SK-N-SH (cell line): ENCODE results near the gene TP53I11. TPM values are rescaled to one million over a fixed set of nuclear protein-coding genes. Genes with fewer than 3 reads are reported as not detected.

Experiments used
- CTCF ChIA-PET: fragments of 300-600, 350-600 bp; formaldehyde crosslinking; extraction: SDS; loops from one replicate; lab custom pipeline; 2021; lab: Yijun Ruan, JAX
- POLR2A ChIA-PET: fragments of 350-600 bp; sonication (Branson Sonifier 250); formaldehyde crosslinking; extraction: SDS; loops from one replicate; lab custom pipeline; 2020; ENCODE audit warnings: antibody characterized with exemption, inconsistent platforms; lab: Yijun Ruan, JAX
- DNase-seq: peaks from one replicate; pipeline ENCODE4 v3.0.0; 2012
- H2AFZ ChIP-seq: fragments of 200-600 bp; sonication (generic); 2 replicates; pipeline ENCODE4 v1.8.1; 2016; ENCODE audit warnings: antibody characterized with exemption, mild to moderate bottlenecking, low read depth
- H3F3A ChIP-seq: fragments of 200-600 bp; sonication (generic); replicated peaks from 2 replicates; pipeline ENCODE3; 2016; ENCODE audit warnings: antibody characterized with exemption, mild to moderate bottlenecking; ENCODE audit not compliant: insufficient read depth
- H3K27ac ChIP-seq, 2 experiments: fragments of 200-500 bp in 1 of 2; fragments of 200-600 bp in 1 of 2; sonication (Bioruptor generic) in 1 of 2; sonication (generic), shearing (Covaris generic) in 1 of 2; 2 replicates each; pipeline versions ENCODE4 v1.5.1 to v1.6.1; 2014 to 2016; ENCODE audit warnings: low read depth in 2 of 2, inconsistent platforms in 1 of 2, low read length in 1 of 2, mild to moderate bottlenecking in 1 of 2, mixed read lengths in 1 of 2
- H3K27me3 ChIP-seq: fragments of 200-600 bp; sonication (generic), shearing (Covaris generic); 2 replicates; pipeline ENCODE4 v1.6.1; 2016; ENCODE audit warnings: mixed run types; ENCODE audit not compliant: insufficient read depth
- H3K36me3 ChIP-seq, 2 experiments: fragments of 200-500 bp in 1 of 2; fragments of 200-600 bp in 1 of 2; sonication (Bioruptor generic) in 1 of 2; sonication (generic) in 1 of 2; replicated peaks in 1 of 2; 2 replicates each; pipeline versions ENCODE3 to v1.5.1; 2014 to 2016; ENCODE audit warnings: low read length in 1 of 2, mild to moderate bottlenecking in 1 of 2; ENCODE audit not compliant: insufficient read depth in 2 of 2, control insufficient read depth in 1 of 2
- H3K4me1 ChIP-seq, 2 experiments: fragments of 200-500 bp in 1 of 2; fragments of 200-600 bp in 1 of 2; sonication (Bioruptor generic) in 1 of 2; sonication (generic), shearing (Covaris generic) in 1 of 2; 2 replicates each; pipeline versions ENCODE4 v1.5.1 to v1.6.1; 2014 to 2016; ENCODE audit warnings: low read depth in 1 of 2, low read length in 1 of 2, mixed run types in 1 of 2; ENCODE audit not compliant: insufficient read depth in 2 of 2, control insufficient read depth in 1 of 2
- H3K4me2 ChIP-seq: fragments of 200-600 bp; sonication (generic), shearing (Covaris generic); 2 replicates; pipeline ENCODE4 v1.6.1; 2017; ENCODE audit warnings: mixed run types
- H3K4me3 ChIP-seq, 2 experiments: fragments of 200-500 bp in 1 of 2; fragments of 200-600 bp in 1 of 2; sonication (Bioruptor generic) in 1 of 2; sonication (generic), shearing (Covaris generic) in 1 of 2; 2 replicates each; pipeline versions ENCODE4 v1.5.1 to v1.8.1; 2014 to 2016; ENCODE audit warnings: low read depth in 2 of 2, inconsistent platforms in 1 of 2, low read length in 1 of 2, mild to moderate bottlenecking in 1 of 2, mixed read lengths in 1 of 2, moderate library complexity in 1 of 2
- H3K79me2 ChIP-seq: fragments of 200-600 bp; sonication (generic); 2 replicates; pipeline ENCODE4 v1.8.1; 2017; ENCODE audit warnings: mild to moderate bottlenecking; ENCODE audit not compliant: insufficient read depth
- H3K9ac ChIP-seq: fragments of 200-600 bp; sonication (generic); 2 replicates; pipeline ENCODE4 v1.6.1; 2017; ENCODE audit warnings: mixed run types
- H3K9me2 ChIP-seq: fragments of 200-600 bp; sonication (generic); 2 replicates; pipeline ENCODE4 v1.6.1; 2017; ENCODE audit warnings: mixed run types
- H3K9me3 ChIP-seq: fragments of 200-600 bp; sonication (generic); 2 replicates; pipeline ENCODE4 v1.6.1; 2017; ENCODE audit warnings: mixed run types, mild to moderate bottlenecking, moderate library complexity
- H4K20me1 ChIP-seq: fragments of 200-600 bp; sonication (generic); 2 replicates; pipeline ENCODE4 v1.6.1; 2017; ENCODE audit warnings: mild to moderate bottlenecking, mixed run types; ENCODE audit not compliant: insufficient read depth
- ELF1 ChIP-seq: IDR thresholded peaks from 2 replicates; pipeline ENCODE4 v1.4.0; 2012
- EP300 ChIP-seq, 2 experiments: IDR thresholded peaks; 2 replicates each; pipeline versions ENCODE4 v1.4.0 to v1.6.1; 2012; ENCODE audit warnings: borderline replicate concordance in 1 of 2, low read depth in 1 of 2, low read length in 1 of 2
- EZH2phosphoT487 ChIP-seq: fragments of 200-600 bp; sonication (generic); IDR thresholded peaks from 2 replicates; pipeline ENCODE4 v1.6.1; 2017; ENCODE audit warnings: low read depth, mixed run types, mild to moderate bottlenecking, antibody characterized with exemption, moderate library complexity, borderline replicate concordance
- FOSL2 ChIP-seq: IDR thresholded peaks from 2 replicates; pipeline ENCODE4 v1.4.0; 2012; ENCODE audit warnings: low read depth, mild to moderate bottlenecking, moderate library complexity, borderline replicate concordance
- FOXJ3 ChIP-seq: sonication (generic); formaldehyde crosslinking; IDR thresholded peaks from 2 replicates; pipeline ENCODE4 v1.5.1; 2020; ENCODE audit warnings: mild to moderate bottlenecking, missing genetic modification reagents
- FOXM1 ChIP-seq: IDR thresholded peaks from 2 replicates; pipeline ENCODE4 v1.4.0; 2012; ENCODE audit warnings: low read depth, mild to moderate bottlenecking
- GABPA ChIP-seq: IDR thresholded peaks from 2 replicates; pipeline ENCODE4 v1.4.0; 2012; ENCODE audit warnings: low read depth, mild to moderate bottlenecking
- GATA2 ChIP-seq: sonication (generic); formaldehyde crosslinking; IDR thresholded peaks from 2 replicates; pipeline ENCODE4 v1.5.0; 2020; ENCODE audit warnings: mild to moderate bottlenecking, missing genetic modification reagents
- MEF2A ChIP-seq: IDR thresholded peaks from 2 replicates; pipeline ENCODE4 v1.4.0; 2012; ENCODE audit warnings: low read depth, borderline replicate concordance
- MXI1 ChIP-seq: IDR thresholded peaks from 2 replicates; pipeline ENCODE4 v1.6.1; 2012; ENCODE audit warnings: mild to moderate bottlenecking, low read depth, low read length, improper control_type of control experiment
- NRF1 ChIP-seq: IDR thresholded peaks from 2 replicates; pipeline ENCODE4 v1.6.1; 2012; ENCODE audit warnings: low read depth, mild to moderate bottlenecking, low read length
- RFX5 ChIP-seq: IDR thresholded peaks from 2 replicates; pipeline ENCODE4 v1.6.1; 2012; ENCODE audit warnings: mild to moderate bottlenecking, improper control_type of control experiment, low read length
- RXRA ChIP-seq: IDR thresholded peaks from 2 replicates; pipeline ENCODE4 v1.4.0; 2012; ENCODE audit warnings: low read depth, mild to moderate bottlenecking, borderline replicate concordance
- SIN3A ChIP-seq: IDR thresholded peaks from 2 replicates; pipeline ENCODE4 v1.6.1; 2012; ENCODE audit warnings: low read depth, mild to moderate bottlenecking, low read length, moderate library complexity, borderline replicate concordance
- SMC3 ChIP-seq: IDR thresholded peaks from 2 replicates; pipeline ENCODE4 v1.6.1; 2012; ENCODE audit warnings: low read depth, low read length, improper control_type of control experiment
- TAF1 ChIP-seq: IDR thresholded peaks from 2 replicates; pipeline ENCODE4 v1.6.1; 2012; ENCODE audit warnings: low read depth, mild to moderate bottlenecking, low read length, moderate library complexity, borderline replicate concordance
- TCF12 ChIP-seq: IDR thresholded peaks from 2 replicates; pipeline ENCODE4 v1.4.0; 2012
- YY1 ChIP-seq: IDR thresholded peaks from 2 replicates; pipeline ENCODE4 v1.4.0; 2012; ENCODE audit warnings: low read depth, mild to moderate bottlenecking
- WGBS: methylation state at CpG from one replicate; pipeline ENCODE4 v1.1.6; 2017; ENCODE audit warnings: low lambda C conversion rate; 5-methylcytosine and 5-hydroxymethylcytosine counted together
- polyA plus RNA-seq, 3 experiments: library from polyadenylated mRNA; depleted of rRNA; stranded (reverse); fragments of >200 nt; gene quantifications; 2 replicates each; pipeline ENCODE4 v1.2.3, GENCODE V29; 2012
- TF ChIP-seq, protein P1 (sequence below): IDR thresholded peaks from 2 replicates; pipeline ENCODE4; 2012
- TF ChIP-seq, protein P2 (sequence below): IDR thresholded peaks from 2 replicates; pipeline ENCODE4 v1.4.0; 2012; ENCODE audit warnings: low read depth
- TF ChIP-seq, protein P3 (sequence below): IDR thresholded peaks from 2 replicates; pipeline ENCODE4 v1.4.0; 2012; ENCODE audit warnings: low read depth, borderline replicate concordance

TP53I11 gene
- polyA plus RNA-seq, 1 of the 3 experiments (the other 2 are of a cell fraction), result 6.6 TPM

DNA sequence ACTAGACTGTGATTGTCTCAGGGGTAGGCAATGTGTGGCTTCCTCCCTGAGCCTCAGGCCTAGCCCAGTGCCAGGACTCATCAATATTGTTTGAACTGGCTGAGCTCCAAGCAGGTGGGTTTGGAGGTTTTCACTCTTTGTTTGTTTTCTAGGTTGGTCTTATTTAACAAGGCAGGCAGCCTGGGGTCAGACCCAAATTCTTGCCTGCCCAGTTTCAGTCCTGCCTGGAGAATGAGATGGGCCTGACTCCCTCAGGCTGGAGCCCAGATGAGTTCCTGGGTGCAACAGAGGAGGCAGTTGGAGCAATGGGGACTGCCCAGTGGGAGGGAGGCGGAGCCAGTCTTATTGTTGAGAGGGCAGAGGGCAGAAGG is 28.3 kb upstream of the TP53I11 start:
- H3K36me3 ChIP-seq, result no peaks in the 10 kb centered on the region
- H4K20me1 ChIP-seq, result no peaks in the 10 kb centered on the region
- DNase-seq, result no peak
- no peaks in the 10 kb centered on the region for H3K9me2 ChIP-seq
- H3K4me1 ChIP-seq, result peaks cover 5 to 16% of the 10 kb centered on the region in 2 experiments; a peak in 2 of 4 replicates
- H3F3A ChIP-seq, result no peaks in the 10 kb centered on the region
- H3K9me3 ChIP-seq, result no peaks in the 10 kb centered on the region
- H3K79me2 ChIP-seq, result no peaks in the 10 kb centered on the region
- no peak overlapping the region for H2AFZ ChIP-seq
- no peaks in the 10 kb centered on the region for H3K27me3 ChIP-seq
- POLR2A ChIA-PET, result no interaction called here
- WGBS, result 38% methylated on average over 1 of the region's 1 CpG
- no peak overlapping the region for H3K4me2 ChIP-seq
- H3K27ac ChIP-seq, result no peak overlapping the region
- TF ChIP-seq FOXM1 (no peak), FOXJ3 (CRISPR knock-in tag) (no peak), RXRA (no peak), EP300 (IDR thresholded peaks at IDR 0.05; ENCODE audit: borderline replicate concordance in 1 of 2, low read depth in 1 of 2, low read length in 1 of 2) (no peak), GATA2 (CRISPR knock-in tag) (no peak), MEF2A (no peak)
- TF ChIP-seq, protein P1, sequence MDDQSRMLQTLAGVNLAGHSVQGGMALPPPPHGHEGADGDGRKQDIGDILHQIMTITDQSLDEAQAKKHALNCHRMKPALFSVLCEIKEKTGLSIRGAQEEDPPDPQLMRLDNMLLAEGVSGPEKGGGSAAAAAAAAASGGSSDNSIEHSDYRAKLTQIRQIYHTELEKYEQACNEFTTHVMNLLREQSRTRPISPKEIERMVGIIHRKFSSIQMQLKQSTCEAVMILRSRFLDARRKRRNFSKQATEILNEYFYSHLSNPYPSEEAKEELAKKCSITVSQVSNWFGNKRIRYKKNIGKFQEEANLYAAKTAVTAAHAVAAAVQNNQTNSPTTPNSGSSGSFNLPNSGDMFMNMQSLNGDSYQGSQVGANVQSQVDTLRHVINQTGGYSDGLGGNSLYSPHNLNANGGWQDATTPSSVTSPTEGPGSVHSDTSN, result no peak
- TF ChIP-seq, all 33 proteins: peak for 0
- H3K9ac ChIP-seq, result no peak overlapping the region
- CTCF ChIA-PET, result interaction anchor here (0.9 to 1.4 kb wide), 2 partner anchors 13 to 42 kb away, joined by 4 to 5 read pairs; no protein-coding TSS in a partner anchor
- no peak overlapping the region for H3K4me3 ChIP-seq

DNA sequence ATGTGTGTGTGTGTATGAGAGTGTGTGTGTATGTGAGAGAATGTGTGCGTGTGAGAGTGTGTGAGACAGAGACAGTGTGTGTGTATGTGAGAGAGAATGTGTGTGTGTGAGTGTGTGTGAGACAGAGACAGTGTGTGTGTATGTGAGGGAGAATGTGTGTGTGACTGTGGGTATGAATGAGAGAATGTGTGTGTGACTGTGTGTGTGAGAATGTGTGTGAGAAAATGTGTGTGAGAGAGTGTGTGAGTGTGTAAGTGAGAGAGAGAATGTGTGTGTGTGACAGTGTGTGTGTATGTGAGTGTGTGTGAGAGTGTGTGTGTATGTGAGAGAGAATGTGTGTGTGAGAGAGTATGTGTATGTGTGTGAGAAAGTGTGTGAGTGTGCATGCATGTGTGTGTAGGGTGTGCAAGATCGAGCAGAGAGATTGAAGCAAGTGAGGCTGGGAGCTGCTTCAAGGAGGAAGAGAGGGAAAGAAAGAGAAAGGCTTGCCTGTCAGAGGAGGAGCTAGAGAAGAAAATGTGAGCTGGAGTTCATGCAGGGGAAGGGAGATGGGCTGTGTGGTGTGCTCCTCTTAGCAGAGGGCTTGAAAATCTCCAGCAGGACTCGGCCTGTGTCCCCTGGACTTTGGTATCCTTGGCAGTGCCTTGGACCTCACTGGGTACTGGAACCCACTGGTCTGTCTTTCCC is 27.7 kb upstream of the TP53I11 start:
- Histone ChIP-seq H3K36me3 (no peaks in the 10 kb centered on the region), H3K79me2 (no peaks in the 10 kb centered on the region), H3K4me1 (peaks cover 5 to 16% of the 10 kb centered on the region in 2 experiments; a peak in 2 of 4 replicates), H3K9me3 (no peaks in the 10 kb centered on the region), H3K9me2 (no peaks in the 10 kb centered on the region), H3K27me3 (no peaks in the 10 kb centered on the region), H3K4me2 (no peak overlapping the region), H3K27ac (no peak overlapping the region), H2AFZ (no peak overlapping the region), H3K4me3 (no peak overlapping the region), H4K20me1 (no peaks in the 10 kb centered on the region), H3K9ac (no peak overlapping the region), H3F3A (no peaks in the 10 kb centered on the region)
- 56% methylated on average over 3 of the region's 3 CpGs for WGBS
- TF ChIP-seq, protein P2, sequence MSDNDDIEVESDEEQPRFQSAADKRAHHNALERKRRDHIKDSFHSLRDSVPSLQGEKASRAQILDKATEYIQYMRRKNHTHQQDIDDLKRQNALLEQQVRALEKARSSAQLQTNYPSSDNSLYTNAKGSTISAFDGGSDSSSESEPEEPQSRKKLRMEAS, result no peak
- TF ChIP-seq EZH2phosphoT487, result no peak
- no peak for TF ChIP-seq TCF12
- TF ChIP-seq TAF1, result no peak
- TF ChIP-seq FOSL2, result no peak
- TF ChIP-seq SMC3, result no peak
- TF ChIP-seq EP300 (IDR thresholded peaks at IDR 0.05; ENCODE audit: borderline replicate concordance in 1 of 2, low read depth in 1 of 2, low read length in 1 of 2), result no peak
- TF ChIP-seq RXRA, result no peak
- no peak for TF ChIP-seq NRF1
- no peak for TF ChIP-seq MXI1
- no peak for TF ChIP-seq GABPA
- TF ChIP-seq MEF2A, result no peak
- TF ChIP-seq FOXM1, result no peak
- no peak for TF ChIP-seq SIN3A
- no peak for TF ChIP-seq YY1
- TF ChIP-seq, protein P3, sequence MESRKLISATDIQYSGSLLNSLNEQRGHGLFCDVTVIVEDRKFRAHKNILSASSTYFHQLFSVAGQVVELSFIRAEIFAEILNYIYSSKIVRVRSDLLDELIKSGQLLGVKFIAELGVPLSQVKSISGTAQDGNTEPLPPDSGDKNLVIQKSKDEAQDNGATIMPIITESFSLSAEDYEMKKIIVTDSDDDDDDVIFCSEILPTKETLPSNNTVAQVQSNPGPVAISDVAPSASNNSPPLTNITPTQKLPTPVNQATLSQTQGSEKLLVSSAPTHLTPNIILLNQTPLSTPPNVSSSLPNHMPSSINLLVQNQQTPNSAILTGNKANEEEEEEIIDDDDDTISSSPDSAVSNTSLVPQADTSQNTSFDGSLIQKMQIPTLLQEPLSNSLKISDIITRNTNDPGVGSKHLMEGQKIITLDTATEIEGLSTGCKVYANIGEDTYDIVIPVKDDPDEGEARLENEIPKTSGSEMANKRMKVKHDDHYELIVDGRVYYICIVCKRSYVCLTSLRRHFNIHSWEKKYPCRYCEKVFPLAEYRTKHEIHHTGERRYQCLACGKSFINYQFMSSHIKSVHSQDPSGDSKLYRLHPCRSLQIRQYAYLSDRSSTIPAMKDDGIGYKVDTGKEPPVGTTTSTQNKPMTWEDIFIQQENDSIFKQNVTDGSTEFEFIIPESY, result no peak
- TF ChIP-seq RFX5, result no peak
- TF ChIP-seq ELF1, result no peak
- ChIA-PET POLR2A (no interaction called here), CTCF (interaction anchor here (0.9 to 1.4 kb wide), 3 partner anchors 42 to 109 kb away, joined by 4 read pairs; no protein-coding TSS in a partner anchor)
- no peak for DNase-seq
